IMR-90 (cell line): ENCODE measurements around the gene MADCAM1. TPM values are rescaled to one million over a fixed set of nuclear protein-coding genes. Genes with fewer than 3 reads are reported as not detected.

Source experiments
- ATAC-seq: fragments of 200-7000 bp; cut with Tn5 transposase; 2 replicates; pipeline ENCODE4 v1.9.1; 2020; ENCODE audit warnings: low read depth, mild to moderate bottlenecking, moderate library complexity
- BruUV-seq: library from RNA; stranded (reverse); fragments of 400-500 nt; replicated peaks from 2 replicates; lab custom pipeline; 2021; lab: Mats Ljungman, UMichigan
- CTCF ChIA-PET: fragments of 300-600 bp; formaldehyde crosslinking; extraction: SDS; loops from one replicate; lab custom pipeline; 2021; ENCODE audit warnings: antibody characterized with exemption; lab: Yijun Ruan, JAX
- POLR2A ChIA-PET: fragments of 300-600 bp; sonication (Branson Sonifier 250); formaldehyde crosslinking; loops from one replicate; lab custom pipeline; 2022; ENCODE audit warnings: antibody characterized with exemption; ENCODE audit not compliant: unreplicated experiment; lab: Charles Lee
- DNase-seq: peaks from one replicate; pipeline ENCODE4 v3.0.0; 2013
- H2AFZ ChIP-seq: replicated peaks from 2 replicates; pipeline ENCODE3; 2013; ENCODE audit warnings: low read length, mild to moderate bottlenecking; ENCODE audit not compliant: poor library complexity
- H2AK5ac ChIP-seq: 2 replicates; pipeline ENCODE4 v1.6.1; 2013; ENCODE audit warnings: low read depth, low read length, inconsistent platforms
- H2AK9ac ChIP-seq: replicated peaks from 2 replicates; pipeline ENCODE3; 2013; ENCODE audit warnings: mild to moderate bottlenecking, low read depth, low read length, moderate library complexity; ENCODE audit not compliant: poor library complexity
- H2BK120ac ChIP-seq: 2 replicates; pipeline ENCODE4 v1.6.1; 2013; ENCODE audit warnings: low read depth, low read length, inconsistent platforms
- H2BK15ac ChIP-seq: 3 replicates; pipeline ENCODE4 v1.6.1; 2013; ENCODE audit warnings: low read depth, low read length, inconsistent platforms
- H2BK20ac ChIP-seq: 2 replicates; pipeline ENCODE4 v1.6.1; 2013; ENCODE audit warnings: low read depth, mild to moderate bottlenecking, inconsistent platforms, low read length, moderate library complexity
- H2BK5ac ChIP-seq: 2 replicates; pipeline ENCODE4 v1.6.1; 2013; ENCODE audit warnings: mild to moderate bottlenecking, low read depth, low read length, inconsistent platforms; ENCODE audit not compliant: poor library complexity, severe bottlenecking
- H3K14ac ChIP-seq: replicated peaks from 2 replicates; pipeline ENCODE4 v1.6.1; 2013; ENCODE audit warnings: low read depth, low read length, inconsistent platforms
- H3K18ac ChIP-seq: 2 replicates; pipeline ENCODE4 v1.6.1; 2013; ENCODE audit warnings: low read depth, low read length, control low read depth
- H3K23ac ChIP-seq: 2 replicates; pipeline ENCODE4 v1.6.1; 2013; ENCODE audit warnings: low read depth, low read length, inconsistent platforms
- H3K27ac ChIP-seq: 2 replicates; pipeline ENCODE4 v1.5.1; 2013; ENCODE audit warnings: mild to moderate bottlenecking, control low read depth, low read length; ENCODE audit not compliant: insufficient read depth
- H3K27me3 ChIP-seq: 2 replicates; pipeline ENCODE4 v1.6.1; 2013; ENCODE audit warnings: low read length; ENCODE audit not compliant: control insufficient read depth, insufficient read depth
- H3K36me3 ChIP-seq: 2 replicates; pipeline ENCODE4 v1.6.1; 2013; ENCODE audit warnings: low read length, mixed read lengths; ENCODE audit not compliant: control insufficient read depth, insufficient read depth
- H3K4ac ChIP-seq: 2 replicates; pipeline ENCODE4 v1.6.1; 2013; ENCODE audit warnings: low read depth, low read length, inconsistent platforms
- H3K4me1 ChIP-seq: 2 replicates; pipeline ENCODE4 v1.6.1; 2013; ENCODE audit warnings: low read length, mixed read lengths; ENCODE audit not compliant: control insufficient read depth, insufficient read depth
- H3K4me2 ChIP-seq: 2 replicates; pipeline ENCODE4 v1.6.1; 2013; ENCODE audit warnings: low read depth, mild to moderate bottlenecking, control low read depth, low read length, moderate library complexity
- H3K4me3 ChIP-seq: 2 replicates; pipeline ENCODE4 v1.5.1; 2013; ENCODE audit warnings: low read depth, mild to moderate bottlenecking, control low read depth, low read length, moderate library complexity; ENCODE audit not compliant: insufficient read depth
- H3K56ac ChIP-seq: 2 replicates; pipeline ENCODE4 v1.6.1; 2013; ENCODE audit warnings: low read length, inconsistent platforms; ENCODE audit not compliant: insufficient read depth; ENCODE audit errors: extremely low read depth
- H3K79me1 ChIP-seq, 2 experiments: 2 replicates each; pipeline ENCODE4 v1.6.1; 2013; ENCODE audit warnings: low read length in 2 of 2, inconsistent platforms in 1 of 2, low read depth in 1 of 2
- H3K9ac ChIP-seq: 2 replicates; pipeline ENCODE4 v1.6.1; 2013; ENCODE audit warnings: low read depth, low read length, control low read depth
- H3K9me1 ChIP-seq: 2 replicates; pipeline ENCODE4 v1.6.1; 2013; ENCODE audit warnings: low read length, inconsistent platforms; ENCODE audit not compliant: insufficient read depth
- H3K9me3 ChIP-seq: 2 replicates; pipeline ENCODE4 v1.6.1; 2013; ENCODE audit warnings: low read length; ENCODE audit not compliant: control insufficient read depth, insufficient read depth
- H4K20me1 ChIP-seq: 2 replicates; pipeline ENCODE4 v1.6.1; 2013; ENCODE audit warnings: low read length, inconsistent platforms; ENCODE audit not compliant: insufficient read depth
- H4K5ac ChIP-seq: 2 replicates; pipeline ENCODE4 v1.6.1; 2013; ENCODE audit warnings: mild to moderate bottlenecking, low read depth, low read length, control low read depth
- H4K8ac ChIP-seq, 2 experiments: 2 replicates each; pipeline ENCODE4 v1.6.1; 2013; ENCODE audit warnings: low read depth in 2 of 2, low read length in 2 of 2, control low read depth in 1 of 2, inconsistent platforms in 1 of 2
- H4K91ac ChIP-seq: 2 replicates; pipeline ENCODE4 v1.6.1; 2013; ENCODE audit warnings: low read depth, low read length, inconsistent platforms; ENCODE audit not compliant: insufficient read depth
- CTCF ChIP-seq: conservative IDR thresholded peaks from 2 replicates; pipeline ENCODE4 v1.5.1; 2012; ENCODE audit warnings: mild to moderate bottlenecking, low read depth, low read length, improper control_type of control experiment
- USF2 ChIP-seq: fragments of 150-350 bp; IDR thresholded peaks from 2 replicates; pipeline ENCODE4 v1.6.1; 2017; ENCODE audit warnings: mild to moderate bottlenecking, antibody characterized with exemption, low read length, low read depth
- WGBS, 2 experiments: methylation state at CpG; one replicate each; pipeline versions ENCODE4 v1.1.5 to v1.1.7; 2013; ENCODE audit warnings: missing lambda C conversion rate in 2 of 2; ENCODE audit not compliant: insufficient read length in 1 of 2; ENCODE audit errors: extremely low coverage in 2 of 2; 5-methylcytosine and 5-hydroxymethylcytosine counted together
- dilution Hi-C: fragments of 300-500 bp; cut with HindIII; formaldehyde crosslinking; loops from one replicate; pipeline ENCODE4 v1.14.3; 2018; ENCODE audit warnings: low sequenced_read_pairs; ENCODE audit not compliant: unreplicated experiment
- in situ Hi-C: fragments of 300-500 bp; cut with MboI; formaldehyde crosslinking; loops from 3 replicates; pipeline ENCODE4 v1.14.3; 2019; ENCODE audit warnings: low sequenced_read_pairs, inconsistent platforms, mixed read lengths
- intact Hi-C: fragments of 100-400 bp; cut with micrococcal nuclease; formaldehyde crosslinking; loops from 2 replicates; pipeline ENCODE4 v1.10.0; 2022
- microRNA-seq, 2 experiments: library from miRNA; stranded (forward) in 1 of 2; unstranded in 1 of 2; fragments of 10-50 nt in 1 of 2; fragments of <30 nt in 1 of 2; gene quantifications in 1 of 2; microRNA quantifications in 1 of 2; one replicate each; pipeline versions ENCODE3 to v1.1.0; 2013 to 2020; ENCODE audit not compliant: insufficient read depth in 1 of 2, insufficient read length in 1 of 2, unreplicated experiment in 1 of 2
- polyA plus RNA-seq, 3 experiments: library from polyadenylated mRNA; depleted of rRNA; stranded (reverse); fragments of >200 nt; gene quantifications; 2 replicates each; pipeline ENCODE4 v1.2.3, GENCODE V29; 2012; ENCODE audit warnings: low replicate concordance in 1 of 3
- small RNA-seq, 5 experiments: library from RNA; depleted of rRNA; stranded (forward); fragments of <200 nt; gene quantifications; one replicate each; pipeline ENCODE3, GENCODE V24; 2012
- total RNA-seq: library from RNA; depleted of rRNA; stranded (reverse); fragments of >200 nt; gene quantifications from 2 replicates; pipeline ENCODE4 v1.2.3, GENCODE V29; 2012; rRNA removed

MADCAM1 gene
- total and polyA plus RNA-seq, 2 of the 4 experiments (the other 2 are of a cell fraction): 0.24 TPM; not detected in 1

GRCh38 chr19:554817-555216, 58.5 kb downstream of the MADCAM1 start:
- no peak for DNase-seq
- H4K20me1 ChIP-seq: no peaks in the 10 kb centered on the region
- no peak overlapping the region for H3K9ac ChIP-seq
- H3K18ac ChIP-seq: no peak overlapping the region
- no peak overlapping the region for H3K27ac ChIP-seq
- no peak overlapping the region for H3K14ac ChIP-seq
- H3K4me3 ChIP-seq: no peak overlapping the region
- H3K9me3 ChIP-seq: no peaks in the 10 kb centered on the region
- no peaks in the 10 kb centered on the region for H3K27me3 ChIP-seq
- no peak overlapping the region for H3K23ac ChIP-seq
- no peak overlapping the region for H2BK15ac ChIP-seq
- no peaks in the 10 kb centered on the region for H3K9me1 ChIP-seq
- TF ChIP-seq USF2 (no peak), CTCF (no peak)
- ATAC-seq: no peak
- H3K4ac ChIP-seq: no peak overlapping the region
- H2AK5ac ChIP-seq: no peak overlapping the region
- H3K79me1 ChIP-seq: no peaks in the 10 kb centered on the region
- no peak overlapping the region for H2BK120ac ChIP-seq
- no peak overlapping the region for H3K4me2 ChIP-seq
- peaks cover 7% of the 10 kb centered on the region; the same call in 1 of the 2 replicates for H3K4me1 ChIP-seq
- ChIA-PET CTCF (no interaction called here), POLR2A (no interaction called here)
- no TSS peak for BruUV-seq
- dilution Hi-C loops (no loop called here), in situ Hi-C loops (no loop called here), intact Hi-C loops (no loop called here)
- H3K36me3 ChIP-seq: no peaks in the 10 kb centered on the region
- H4K91ac ChIP-seq: no peak overlapping the region
- no peak overlapping the region for H2AFZ ChIP-seq
- no peak overlapping the region for H4K8ac ChIP-seq
- H2BK5ac ChIP-seq: no peak overlapping the region
- H4K5ac ChIP-seq: no peak overlapping the region
- no peak overlapping the region for H2BK20ac ChIP-seq
- no peak overlapping the region for H3K56ac ChIP-seq
- H2AK9ac ChIP-seq: no peak overlapping the region
- WGBS, 2 experiments: 72% methylated on average over 14 of the region's 20 CpGs; no CpG with 5 or more reads in 1 of the 2 experiments

Small RNA genes lying within 50 kb of the gene (microRNA-seq; reads per million reads assigned to microRNA genes)
- not detected for gene RNA5SP462 (ENCODE audit: insufficient read depth, insufficient read length)

Small RNA genes lying within 50 kb of the gene (small RNA-seq; reads per million reads assigned to genes)
- 0 to 1.8 (median 0.42) reads per million in 5 experiments for gene RNA5SP462

Other genes with a start within 250 kb of the MADCAM1 start
- gene PLPP2, start 205.1 kb upstream of the MADCAM1 start, total RNA-seq: 2.3 and 2.8 TPM in 2 replicates
- gene PLPP2, start 205.1 kb upstream of the MADCAM1 start, polyA plus RNA-seq (2012; rRNA removed): 4.0 and 4.2 TPM in 2 replicates
- 11.4 and 28.0 TPM in 2 replicates for gene MIER2, start 151.7 kb upstream of the MADCAM1 start, total RNA-seq
- gene MIER2, start 151.7 kb upstream of the MADCAM1 start, polyA plus RNA-seq (2012; rRNA removed): 28.4 and 32.3 TPM in 2 replicates
- under 0.01 TPM in 2 replicates for gene C2CD4C, start 87.3 kb upstream of the MADCAM1 start, total RNA-seq
- gene C2CD4C, start 87.3 kb upstream of the MADCAM1 start, polyA plus RNA-seq (2012; rRNA removed): 0.07 and 0.09 TPM in 2 replicates
- under 0.01 TPM in 1 of 2 replicates, not detected in the other for gene SHC2, start 35.5 kb upstream of the MADCAM1 start, total RNA-seq
- gene SHC2, start 35.5 kb upstream of the MADCAM1 start, polyA plus RNA-seq (2012; rRNA removed): 0.68 and 0.72 TPM in 2 replicates
- gene TPGS1, start 11.0 kb downstream of the MADCAM1 start, total RNA-seq: 2.7 and 4.2 TPM in 2 replicates
- 6.3 and 13.9 TPM in 2 replicates for gene TPGS1, start 11.0 kb downstream of the MADCAM1 start, polyA plus RNA-seq (2012; rRNA removed)
- gene CDC34, start 35.3 kb downstream of the MADCAM1 start, total RNA-seq: 35.7 and 39.2 TPM in 2 replicates
- 68.9 and 80.8 TPM in 2 replicates for gene CDC34, start 35.3 kb downstream of the MADCAM1 start, polyA plus RNA-seq (2012; rRNA removed)
- gene GZMM, start 47.6 kb downstream of the MADCAM1 start, total RNA-seq: not detected in 2 replicates
- 0.11 and 0.24 TPM in 2 replicates for gene GZMM, start 47.6 kb downstream of the MADCAM1 start, polyA plus RNA-seq (2012; rRNA removed)
- 129 and 130 TPM in 2 replicates for gene BSG, start 76.1 kb downstream of the MADCAM1 start, total RNA-seq
- gene BSG, start 76.1 kb downstream of the MADCAM1 start, polyA plus RNA-seq (2012; rRNA removed): 698 and 994 TPM in 2 replicates
- gene HCN2, start 93.4 kb downstream of the MADCAM1 start, total RNA-seq: 0.56 and 0.72 TPM in 2 replicates
- 2.0 and 2.6 TPM in 2 replicates for gene HCN2, start 93.4 kb downstream of the MADCAM1 start, polyA plus RNA-seq (2012; rRNA removed)
- gene POLRMT, start 137.1 kb downstream of the MADCAM1 start, total RNA-seq: 9.9 and 10.3 TPM in 2 replicates
- 29.6 and 44.6 TPM in 2 replicates for gene POLRMT, start 137.1 kb downstream of the MADCAM1 start, polyA plus RNA-seq (2012; rRNA removed)
- gene FGF22, start 143.4 kb downstream of the MADCAM1 start, total RNA-seq: not detected in 2 replicates
- 0.14 and 0.24 TPM in 2 replicates for gene FGF22, start 143.4 kb downstream of the MADCAM1 start, polyA plus RNA-seq (2012; rRNA removed)
- 7.0 and 8.6 TPM in 2 replicates for gene RNF126, start 166.7 kb downstream of the MADCAM1 start, total RNA-seq
- 25.8 and 27.4 TPM in 2 replicates for gene RNF126, start 166.7 kb downstream of the MADCAM1 start, polyA plus RNA-seq (2012; rRNA removed)
- gene FSTL3, start 179.9 kb downstream of the MADCAM1 start, total RNA-seq: 32.3 and 39.4 TPM in 2 replicates
- 76.9 and 107 TPM in 2 replicates for gene FSTL3, start 179.9 kb downstream of the MADCAM1 start, polyA plus RNA-seq (2012; rRNA removed)
- gene PRSS57, start 199.0 kb downstream of the MADCAM1 start, total RNA-seq: not detected in 2 replicates
- not detected in 2 replicates for gene PRSS57, start 199.0 kb downstream of the MADCAM1 start, polyA plus RNA-seq (2012; rRNA removed)
- gene PALM, start 212.4 kb downstream of the MADCAM1 start, total RNA-seq: 2.2 TPM in 2 replicates
- 7.4 and 8.3 TPM in 2 replicates for gene PALM, start 212.4 kb downstream of the MADCAM1 start, polyA plus RNA-seq (2012; rRNA removed)